Aorta (tissue), 5 donors: ENCODE results near the gene OTOF. TPM values are rescaled to one million over a fixed set of nuclear protein-coding genes. Genes with fewer than 3 reads are reported as not detected.
"Not testable (repeated sequence)": the region's sequence is repeated elsewhere in the genome, so short reads cannot be mapped to it uniquely, and the experiment has no call there.

Experiments
- ATAC-seq: fragments of 200-7000 bp; cut with Tn5 transposase; one replicate; pipeline ENCODE4 v1.9.1; 2022; ENCODE audit warnings: moderate library complexity; ENCODE audit not compliant: low FRiP score
- DNase-seq, 2 donors: peaks; one replicate each; pipeline ENCODE4 v3.0.0-alpha.2; 2020
- H3K27ac ChIP-seq, 2 donors: one replicate each; pipeline ENCODE4 v1.5.1; 2013; ENCODE audit warnings: low read length in 2 of 2, mild to moderate bottlenecking in 2 of 2, moderate library complexity in 2 of 2, control low read depth in 1 of 2, inconsistent platforms in 1 of 2, low read depth in 1 of 2
- H3K27me3 ChIP-seq, 2 donors: one replicate each; pipeline ENCODE4 v1.6.1; 2013; ENCODE audit warnings: control low read depth in 1 of 2, low read length in 1 of 2, mild to moderate bottlenecking in 1 of 2, moderate library complexity in 1 of 2; ENCODE audit not compliant: insufficient read depth in 2 of 2, control insufficient read depth in 1 of 2
- H3K36me3 ChIP-seq, 2 donors: one replicate each; pipeline ENCODE4 v1.6.1; 2013; ENCODE audit warnings: control low read depth in 1 of 2, low read length in 1 of 2, mild to moderate bottlenecking in 1 of 2; ENCODE audit not compliant: insufficient read depth in 2 of 2, control insufficient read depth in 1 of 2
- H3K4me1 ChIP-seq, 2 donors: one replicate each; pipeline ENCODE4 v1.6.1; 2013; ENCODE audit warnings: low read length in 2 of 2, control low read depth in 1 of 2, mild to moderate bottlenecking in 1 of 2, moderate library complexity in 1 of 2; ENCODE audit not compliant: insufficient read depth in 2 of 2, control insufficient read depth in 1 of 2
- H3K4me3 ChIP-seq, 2 donors: one replicate each; pipeline ENCODE4 v1.5.1; 2013; ENCODE audit warnings: low read length in 2 of 2, control low read depth in 1 of 2, mild to moderate bottlenecking in 1 of 2
- H3K9me3 ChIP-seq: one replicate; pipeline ENCODE4 v1.6.1; 2013; ENCODE audit warnings: mild to moderate bottlenecking, low read length; ENCODE audit not compliant: control insufficient read depth
- WGBS, 2 donors: extraction: QIAGEN DNeasy Blood & Tissue Kit; methylation state at CpG; one replicate each; pipeline ENCODE4 v1.1.7; 2013; 5-methylcytosine and 5-hydroxymethylcytosine counted together
- intact Hi-C, 2 donors: fragments of 100-400 bp; cut with DNase I; formaldehyde crosslinking; loops; one replicate each; pipeline versions ENCODE4 v1.14.2 to v1.15.0; 2022
- polyA plus RNA-seq, 2 donors: library from polyadenylated mRNA; stranded (reverse); fragments of 200-250 nt; gene quantifications; one replicate each; pipeline ENCODE4 v1.2.3, GENCODE V29; 2013
- total RNA-seq, 2 donors: library from RNA; stranded (reverse); fragmentation: NEBNext Ultra II Directional; extraction: Animal tissue kit (Norgen Biotek cat#: 25700); gene quantifications; one replicate each; pipeline ENCODE4 v1.2.1, GENCODE V29; 2021
- donor health status: healthy with polysubstance abuse.
- donor health status: Bipolar disorder and iron deficiency.
- donor health status: DM: no; HTN: no; CAD: no.
- donor health status: DM: no; HTN: no; CAD: no.
- donor health status: DM: yes; HTN: yes; CAD: no.

The OTOF gene
- total and polyA plus RNA-seq, 4 donors = 0.06 to 0.24 TPM; not detected in 2

- Histone ChIP-seq H3K4me1 (no peaks in the 10 kb centered on the region), H3K4me3 (no peak overlapping the region), H3K27ac (no peak overlapping the region), H3K36me3 (no peaks in the 10 kb centered on the region), H3K9me3 (peaks cover 1% of the 10 kb centered on the region), H3K27me3 (no peaks in the 10 kb centered on the region)
- 92% methylated on average over 34 of the region's 34 CpGs for WGBS, 2 donors
- intact Hi-C loops = no loop called here
- DNase-seq = no peak
- ATAC-seq = no peak
Observed at GRCh38 chr2:26472821-26473655, 4.9 kb downstream of the OTOF start.

- Histone ChIP-seq H3K4me3 (no peak overlapping the region), H3K4me1 (no peaks in the 10 kb centered on the region), H3K36me3 (no peaks in the 10 kb centered on the region), H3K27me3 (no peaks in the 10 kb centered on the region), H3K9me3 (peaks cover 1% of the 10 kb centered on the region), H3K27ac (no peak overlapping the region)
- no peak for ATAC-seq
- WGBS, 2 donors = 86 to 87% methylated on average over 25 of the region's 25 CpGs
- no peak for DNase-seq
- intact Hi-C loops = no loop called here
Observed at GRCh38 chr2:26471766-26472706, 5.9 kb downstream of the OTOF start.

GRCh38 chr2:26471289-26471688 is 6.6 kb downstream of the OTOF start:
- DNase-seq = no peak
- Histone ChIP-seq H3K9me3 (peaks cover 1% of the 10 kb centered on the region), H3K4me3 (no peak overlapping the region), H3K27ac (no peak overlapping the region), H3K4me1 (no peaks in the 10 kb centered on the region), H3K36me3 (no peaks in the 10 kb centered on the region), H3K27me3 (no peaks in the 10 kb centered on the region)
- 44 to 54% methylated on average over 2 of the region's 2 CpGs for WGBS, 2 donors
- ATAC-seq = no peak
- intact Hi-C loops = no loop called here

GRCh38 chr2:26470601-26471260 is 7.2 kb downstream of the OTOF start:
- H3K27me3 ChIP-seq = no peaks in the 10 kb centered on the region
- intact Hi-C loops = no loop called here

GRCh38 chr2:26469955-26470354 is 8.0 kb downstream of the OTOF start:
- 93 to 94% methylated on average over 7 of the region's 7 CpGs for WGBS, 2 donors
- Histone ChIP-seq H3K27me3 (no peaks in the 10 kb centered on the region), H3K36me3 (no peaks in the 10 kb centered on the region), H3K9me3 (peaks cover 1% of the 10 kb centered on the region), H3K27ac (no peak overlapping the region), H3K4me3 (no peak overlapping the region), H3K4me1 (no peaks in the 10 kb centered on the region)
- no peak for ATAC-seq
- DNase-seq = no peak
- intact Hi-C loops = no loop called here

More at GRCh38 chr2:26470601-26471260, 7.2 kb downstream of the OTOF start:
- no peak for ATAC-seq
- no peak overlapping the region for H3K4me3 ChIP-seq
- H3K4me1 ChIP-seq = no peaks in the 10 kb centered on the region
- no peak for DNase-seq
- H3K36me3 ChIP-seq = no peaks in the 10 kb centered on the region
- no peak overlapping the region for H3K27ac ChIP-seq
- peaks cover 1% of the 10 kb centered on the region for H3K9me3 ChIP-seq
- 92% methylated on average over 9 of the region's 9 CpGs for WGBS, 2 donors

- no peaks in the 10 kb centered on the region for H3K36me3 ChIP-seq
- H3K4me1 ChIP-seq = no peaks in the 10 kb centered on the region
- 14 to 15% methylated on average over 5 of the region's 5 CpGs for WGBS, 2 donors
- H3K27ac ChIP-seq = no peak overlapping the region
- peaks cover 1% of the 10 kb centered on the region for H3K9me3 ChIP-seq
- H3K4me3 ChIP-seq = no peak overlapping the region
- intact Hi-C loops = no loop called here
- H3K27me3 ChIP-seq = no peaks in the 10 kb centered on the region
- DNase-seq = peak in 1 of 2 donors; percentile 68
- ATAC-seq = no peak
Observed at GRCh38 chr2:26469092-26469710, 8.7 kb downstream of the OTOF start.

GRCh38 chr2:26468544-26468943 is 9.4 kb downstream of the OTOF start:
- H3K4me1 ChIP-seq, H3K9me3 ChIP-seq, H3K4me3 ChIP-seq, DNase-seq, H3K27ac ChIP-seq, H3K27me3 ChIP-seq, ATAC-seq, H3K36me3 ChIP-seq, intact Hi-C loops: not testable (repeated sequence)
- WGBS, 2 donors = 94 to 95% methylated on average over 1 of the region's 1 CpG

GRCh38 chr2:26466662-26467310 is 11.1 kb downstream of the OTOF start:
- no peak for ATAC-seq

More at GRCh38 chr2:26466662-26467310, 11.1 kb downstream of the OTOF start:
- Histone ChIP-seq H3K4me1 (no peaks in the 10 kb centered on the region), H3K27ac (no peak overlapping the region), H3K4me3 (no peak overlapping the region), H3K9me3 (peaks cover 1% of the 10 kb centered on the region), H3K27me3 (no peaks in the 10 kb centered on the region), H3K36me3 (no peaks in the 10 kb centered on the region)
- intact Hi-C loops = no loop called here
- peak in 1 of 2 donors; percentile 55 for DNase-seq
- WGBS, 2 donors = 87 to 90% methylated on average over 22 of the region's 22 CpGs
